Heart right ventricle (tissue), 16 donors: Measurements from ENCODE around the gene CHST11. TPM values are rescaled to one million over a fixed set of nuclear protein-coding genes. Genes with fewer than 3 reads are reported as not detected.
"Not testable (repeated sequence)": the region's sequence is repeated elsewhere in the genome, so short reads cannot be mapped to it uniquely, and the experiment has no call there.

Experiments
- ATAC-seq, 8 donors: fragments of 200-7000 bp; cut with Tn5 transposase; one replicate each; pipeline ENCODE4 v1.9.1; 2020; ENCODE audit warnings: mild to moderate bottlenecking in 8 of 8, moderate library complexity in 8 of 8, moderate number of reproducible peaks in 1 of 8
- DNase-seq, 2 donors: peaks; one replicate each; pipeline ENCODE4 v3.0.0-alpha.2; 2020
- H3K27ac ChIP-seq, 10 donors: fragments of 200-600 bp; sonication (generic) in 2 of 10; one replicate each; pipeline versions ENCODE4 v1.5.0 to v1.8.0; 2020 to 2022; ENCODE audit warnings: mild to moderate bottlenecking in 3 of 10
- H3K27me3 ChIP-seq, 7 donors: fragments of 200-600 bp; one replicate each; pipeline ENCODE4 v1.8.0; 2021 to 2022; ENCODE audit warnings: mild to moderate bottlenecking in 2 of 7
- H3K36me3 ChIP-seq, 9 donors: fragments of 200-600 bp; sonication (generic) in 1 of 9; one replicate each; pipeline versions ENCODE4 v1.5.0 to v1.8.0; 2020 to 2022; ENCODE audit warnings: mild to moderate bottlenecking in 2 of 9
- H3K4me1 ChIP-seq, 9 donors: fragments of 200-600 bp; sonication (generic) in 1 of 9; one replicate each; pipeline versions ENCODE4 v1.5.0 to v1.8.0; 2020 to 2022; ENCODE audit warnings: mild to moderate bottlenecking in 4 of 9
- H3K4me3 ChIP-seq, 10 donors: fragments of 200-600 bp; sonication (generic) in 2 of 10; one replicate each; pipeline versions ENCODE4 v1.5.0 to v1.8.0; 2020 to 2022; ENCODE audit warnings: mild to moderate bottlenecking in 7 of 10, moderate library complexity in 2 of 10
- H3K9me3 ChIP-seq, 11 donors: fragments of 200-600 bp in 10 of 11; sonication (generic) in 2 of 11; one replicate each; pipeline versions ENCODE4 v1.5.0 to v1.8.0; 2013 to 2022; ENCODE audit warnings: mild to moderate bottlenecking in 2 of 11, control low read depth in 1 of 11, moderate library complexity in 1 of 11
- CTCF ChIP-seq, 9 donors: fragments of 200-600 bp; sonication (generic) in 2 of 9; IDR thresholded peaks; one replicate each; pipeline versions ENCODE4 v1.5.0 to v1.8.0; 2021 to 2022; ENCODE audit warnings: antibody characterized with exemption in 9 of 9, mild to moderate bottlenecking in 5 of 9, moderate library complexity in 1 of 9
- WGBS, 2 donors: extraction: QIAGEN DNeasy Blood & Tissue Kit; methylation state at CpG; one replicate each; pipeline ENCODE4 v1.1.7; 2013; ENCODE audit warnings: inconsistent platforms in 1 of 2; 5-methylcytosine and 5-hydroxymethylcytosine counted together
- intact Hi-C, 10 donors: fragments of 100-400 bp; cut with DNase I; formaldehyde crosslinking; loops; one replicate each; pipeline versions ENCODE4 v1.11.1 to v1.14.2; 2022
- polyA plus RNA-seq, 2 donors: library from polyadenylated mRNA; stranded (reverse); fragments of 200-250 nt; gene quantifications; one replicate each; pipeline ENCODE4 v1.2.3, GENCODE V29; 2013
- total RNA-seq, 10 donors: library from RNA; stranded (reverse); fragmentation: NEBNext Ultra II Directional in 3 of 10; extraction: Animal tissue kit (Norgen Biotek cat#: 25700) in 3 of 10; gene quantifications; one replicate each; pipeline versions ENCODE4 v1.2.1 to v1.2.4, GENCODE V29; 2021 to 2023
- donor health status: Arrhythmogenic right ventricular cardiomyopathy.
- donor health status: ischemic (EF 13 %, LVEDD 7.1; RV severe dilation, severe dysfunction).
- donor health status: healthy with polysubstance abuse.
- donor health status: DM: no; HTN: yes; CAD: no.
- donor health status: DM: no; HTN: no; CAD: no.
- donor health status: ischemic (EF 25% LVEDD 6.9; RV normal size, moderate dysfunction).
- donor health status: ischemic (EF 25% LVEDD 5.7; RV mildly dilated, moderate dysfunction).
- donor health status: healthy.
- donor health status: DM: yes; HTN: yes; CAD: no.
- donor health status: Ischemic cardiomyopathy.
- donor health status: ischemic (EF 35%, LVEDD 5.7; RV mildly dilated, moderate dysfunction).
- donor health status: nonischemic (EF 11% LVEDD 7.7; RV severe dilation, severe dysfunction).
- donor health status: DM: yes; HTN: yes; CAD: no.
- donor health status: PGD.
- donor health status: ischemic (EF 29% LVEDD 5.4; RV normal size, mild dysfunction).
- donor health status: nonischemic (EF 23%, LVEDD 6.1; RV moderate dilation, normal function).

CHST11 gene
- total and polyA plus RNA-seq, 12 donors, result 1.1 to 12.7 (median 4.3) TPM

- 75 to 78% methylated on average over 4 of the region's 4 CpGs for WGBS, 2 donors
- TF ChIP-seq CTCF (IDR thresholded peaks at IDR 0.05), result no peak
- no peaks in the 10 kb centered on the region for H3K27me3 ChIP-seq
- ATAC-seq, result no peak
- intact Hi-C loops, result no loop called here
- H3K27ac ChIP-seq, result no peak overlapping the region
- DNase-seq, result no peak
- peaks cover 0 to 40% (median 15%) of the 10 kb centered on the region in 9 donors for H3K4me1 ChIP-seq
- H3K36me3 ChIP-seq, result no peaks in the 10 kb centered on the region
- H3K9me3 ChIP-seq, result peaks cover 0 to 5% (median 0%) of the 10 kb centered on the region in 11 donors
- no peak overlapping the region for H3K4me3 ChIP-seq
Measured at GRCh38 chr12:104526320-104526719, 69.6 kb downstream of the CHST11 start.

GRCh38 chr12:104526751-104527150, 70.0 kb downstream of the CHST11 start:
- whole genome bisulfite sequencing, 2 donors, result 81% methylated on average over 6 of the region's 6 CpGs

GRCh38 chr12:104527653-104528052, 70.9 kb downstream of the CHST11 start:
- H3K36me3 ChIP-seq, DNase-seq, H3K27me3 ChIP-seq, H3K9me3 ChIP-seq, intact Hi-C loops, H3K27ac ChIP-seq, H3K4me3 ChIP-seq, ATAC-seq: not testable (repeated sequence)
- peaks cover 0 to 27% (median 15%) of the 10 kb centered on the region in 9 donors for H3K4me1 ChIP-seq
- 85 to 89% methylated on average over 5 of the region's 5 CpGs for WGBS, 2 donors

More at GRCh38 chr12:104526751-104527150, 70.0 kb downstream of the CHST11 start:
- no peak for TF ChIP-seq CTCF (IDR thresholded peaks at IDR 0.05)
- ATAC-seq, result no peak
- no peak for DNase-seq
- H3K36me3 ChIP-seq, result no peaks in the 10 kb centered on the region
- peaks cover 0 to 36% (median 15%) of the 10 kb centered on the region in 9 donors for H3K4me1 ChIP-seq
- H3K4me3 ChIP-seq, result no peak overlapping the region
- H3K27ac ChIP-seq, result no peak overlapping the region
- intact Hi-C loops, result no loop called here
- peaks cover 0 to 5% (median 0%) of the 10 kb centered on the region in 11 donors for H3K9me3 ChIP-seq
- H3K27me3 ChIP-seq, result no peaks in the 10 kb centered on the region

- TF ChIP-seq CTCF (IDR thresholded peaks at IDR 0.05), result no peak
- Histone ChIP-seq H3K36me3 (no peaks in the 10 kb centered on the region), H3K27me3 (no peaks in the 10 kb centered on the region), H3K4me3 (no peak overlapping the region), H3K27ac (no peak overlapping the region), H3K9me3 (peaks cover 0 to 5% (median 0%) of the 10 kb centered on the region in 11 donors), H3K4me1 (peaks cover 0 to 23% (median under 1%) of the 10 kb centered on the region in 9 donors)
- intact Hi-C loops, result no loop called here
- ATAC-seq (no peak), DNase-seq (no peak)
- 90 to 93% methylated on average over 3 of the region's 3 CpGs for WGBS, 2 donors
Measured at GRCh38 chr12:104529130-104529874, 72.6 kb downstream of the CHST11 start.

GRCh38 chr12:104532636-104533035, 75.9 kb downstream of the CHST11 start:
- Histone ChIP-seq H3K9me3 (peaks cover 0 to 5% (median 0%) of the 10 kb centered on the region in 11 donors), H3K4me3 (no peak overlapping the region), H3K27me3 (no peaks in the 10 kb centered on the region), H3K36me3 (no peaks in the 10 kb centered on the region), H3K4me1 (peaks cover 0 to 16% (median 0%) of the 10 kb centered on the region in 9 donors), H3K27ac (no peak overlapping the region)
- ATAC-seq, result no peak
- TF ChIP-seq CTCF (IDR thresholded peaks at IDR 0.05), result no peak
- no peak for DNase-seq
- intact Hi-C loops, result no loop called here
- 100% methylated on average over 2 of the region's 2 CpGs for WGBS, 2 donors
